NCI-H82 (cell line): ENCODE results near the gene SF3B6.
A peak's percentile ranks its signal among the peaks of the same experiment; 100 is the strongest.

Source experiments
- DNase-seq: peaks from one replicate; lab custom pipeline; 2025; lab: John Stamatoyannopoulos, UW

Gene SF3B6

DNA sequence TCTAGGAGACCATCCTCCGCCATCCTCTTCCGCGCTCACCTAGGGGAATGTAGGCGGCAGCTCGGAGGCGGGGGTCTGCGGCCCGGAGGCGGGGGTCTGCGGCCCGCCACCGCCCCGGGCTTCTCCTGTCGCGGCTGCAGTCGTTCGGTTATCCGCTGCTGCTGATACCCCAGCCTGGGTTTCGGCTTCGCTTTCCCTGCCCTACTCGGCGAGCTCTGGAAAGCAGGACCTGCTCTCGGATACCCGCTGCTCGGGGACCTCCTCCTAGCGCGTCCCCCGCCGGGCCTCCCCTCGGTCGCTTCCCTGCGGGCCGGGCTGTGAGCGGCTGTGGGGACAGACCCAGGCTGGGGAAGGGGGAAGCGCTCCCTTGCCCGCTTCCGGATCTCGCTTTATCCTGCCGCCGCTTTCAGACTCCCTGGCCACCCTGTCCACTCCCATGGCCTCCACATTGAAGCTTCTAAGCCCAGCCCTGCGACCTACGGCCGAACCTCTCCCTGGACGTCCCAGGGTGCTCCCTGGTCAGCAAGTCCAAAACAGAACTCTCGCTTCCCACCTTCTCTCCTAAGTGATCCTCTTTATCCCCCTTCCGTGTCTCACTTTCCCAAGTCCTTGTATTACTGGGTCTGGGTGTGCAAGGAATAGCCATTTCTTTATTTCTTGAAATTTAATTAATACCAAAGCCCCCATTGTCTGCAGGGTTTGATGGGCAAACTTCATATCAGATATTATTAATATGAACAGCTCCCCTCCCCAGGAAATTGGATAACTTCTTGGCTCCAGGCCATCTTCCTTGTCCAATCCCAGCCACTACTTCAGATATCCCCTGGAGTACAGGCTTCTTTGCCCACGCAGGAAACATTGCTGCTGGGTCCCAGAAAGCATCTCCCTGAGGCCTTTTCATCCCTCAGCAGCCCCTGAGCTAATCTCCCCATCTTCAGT is 25.8 kb downstream of the SF3B6 start:
- DNase-seq: peak; percentile 50

DNA sequence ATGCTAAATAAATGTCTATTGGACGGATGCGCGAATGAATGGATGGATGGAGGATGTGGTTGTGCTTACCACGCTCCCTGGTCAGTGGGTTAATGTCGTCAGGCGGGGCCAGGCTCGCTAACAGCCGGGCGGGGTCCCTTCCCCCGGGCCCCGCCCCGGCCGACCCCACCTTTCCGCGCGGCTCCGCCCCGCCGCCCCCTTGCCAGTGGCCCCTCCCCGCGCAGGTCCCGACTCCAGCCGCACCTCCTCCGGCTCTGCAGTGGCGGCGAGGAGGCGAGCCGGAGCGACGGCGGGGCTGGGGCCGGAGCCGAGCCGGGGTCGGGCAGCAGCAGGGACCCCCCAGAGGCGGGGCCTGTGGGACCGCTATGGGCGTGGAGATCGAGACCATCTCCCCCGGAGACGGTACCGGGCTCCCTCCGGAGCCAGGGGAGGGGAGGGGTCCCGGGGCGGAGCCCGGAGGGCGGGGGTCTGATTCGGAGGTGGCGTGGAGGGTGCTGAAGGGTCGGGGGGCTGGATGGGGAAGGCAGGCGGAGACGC is 26.6 kb downstream of the SF3B6 start, which contains the start of gene FKBP1B:
TSS of gene FKBP1B (plus strand) at position 257 of the 537 bp plus-strand sequence. CDS start at position 366, 109 bp downstream.
- peak; percentile 92 for DNase-seq

DNA sequence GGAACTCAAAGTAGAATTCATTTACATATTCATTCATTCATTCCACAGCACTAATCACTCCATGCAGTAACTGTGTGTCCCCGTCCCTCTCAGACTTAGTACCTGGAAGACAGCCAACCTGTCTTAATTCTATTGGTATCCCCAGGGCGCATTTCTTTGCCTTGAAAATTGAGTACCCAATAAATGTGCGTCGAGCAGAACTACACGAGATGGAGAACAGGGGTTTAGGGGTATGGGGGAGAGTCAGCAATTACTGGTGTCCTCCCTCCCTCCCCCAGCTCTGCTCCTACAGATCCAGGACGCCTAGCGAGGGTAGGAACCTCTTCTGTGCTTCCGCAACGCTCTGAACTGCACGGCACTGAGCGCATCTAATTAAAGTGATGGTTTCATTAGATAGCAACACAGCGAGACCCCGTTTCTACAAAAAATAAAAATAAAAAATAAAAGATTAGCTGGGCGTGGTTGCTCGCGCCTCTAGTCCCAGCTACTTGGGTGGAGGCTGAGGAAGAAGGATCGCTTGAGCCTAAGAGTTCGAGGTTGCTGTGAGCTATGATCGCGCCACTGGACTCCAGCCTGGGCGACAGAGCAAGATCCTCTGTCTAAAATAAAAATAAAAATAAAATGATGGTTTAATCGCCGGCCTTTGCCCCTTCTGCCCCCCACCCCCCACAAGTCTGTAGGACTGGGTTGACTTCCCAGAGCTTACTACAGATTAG is 27.2 kb downstream of the SF3B6 start:
- DNase-seq: peak; percentile 61

DNA sequence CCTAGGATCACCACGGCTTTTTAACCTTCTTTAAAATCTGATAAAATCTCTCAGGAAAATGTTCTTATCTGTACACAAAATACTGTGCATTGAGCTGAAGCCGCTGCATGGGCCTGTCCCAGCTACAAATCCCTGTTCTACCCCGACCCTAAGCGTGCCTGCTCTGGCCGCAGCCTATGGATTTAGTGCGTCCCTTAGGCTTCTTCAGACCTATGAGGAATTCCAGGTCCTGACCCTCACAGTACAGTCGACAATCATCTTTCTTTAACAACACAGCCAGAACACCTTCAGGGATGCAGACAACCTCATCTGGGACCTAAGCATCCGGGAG is 28.5 kb downstream of the SF3B6 start:
- DNase-seq: no peak

DNA sequence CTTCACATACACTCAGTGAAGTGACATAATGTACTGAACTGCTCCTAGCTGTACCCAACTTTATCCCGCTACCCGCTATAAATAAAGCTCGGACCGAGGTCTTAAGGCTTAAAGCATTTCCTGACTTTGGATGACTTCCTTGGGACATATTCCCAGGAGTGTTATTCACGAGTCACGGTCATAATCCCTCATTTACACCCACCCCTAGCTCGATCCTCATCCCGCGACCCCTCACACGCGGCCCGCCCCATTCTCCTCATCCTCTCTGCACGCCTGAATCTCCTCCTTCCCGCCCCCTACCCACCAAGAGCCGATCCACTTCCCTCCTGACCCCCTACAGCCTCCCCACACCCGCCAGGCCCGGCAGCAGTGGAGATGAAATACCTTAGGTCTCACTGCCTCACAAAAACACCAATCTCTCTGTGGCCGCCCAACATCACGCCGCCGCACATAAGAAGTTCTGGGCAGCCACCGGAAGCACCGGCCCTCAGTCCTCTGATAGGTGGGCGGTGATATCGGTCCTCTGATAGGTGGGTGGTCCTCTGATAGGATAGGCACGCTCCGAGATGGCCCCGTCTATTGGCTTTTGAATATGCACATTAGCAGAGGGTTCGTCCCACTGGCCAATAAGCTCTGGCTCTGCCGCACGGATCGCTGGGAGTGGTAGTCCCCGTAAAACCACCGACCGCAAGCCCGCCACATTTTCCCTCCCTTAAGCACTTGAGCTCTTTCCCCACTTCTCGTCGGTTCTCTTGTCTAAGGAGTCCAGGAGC is 29.0 kb downstream of the SF3B6 start, which contains the start of gene WDCP:
TSS of gene WDCP (minus strand) at position 462 of the 773 bp plus-strand sequence. CDS start 7,897 bp downstream, outside the sequence.
- DNase-seq: peak; percentile 100

DNA sequence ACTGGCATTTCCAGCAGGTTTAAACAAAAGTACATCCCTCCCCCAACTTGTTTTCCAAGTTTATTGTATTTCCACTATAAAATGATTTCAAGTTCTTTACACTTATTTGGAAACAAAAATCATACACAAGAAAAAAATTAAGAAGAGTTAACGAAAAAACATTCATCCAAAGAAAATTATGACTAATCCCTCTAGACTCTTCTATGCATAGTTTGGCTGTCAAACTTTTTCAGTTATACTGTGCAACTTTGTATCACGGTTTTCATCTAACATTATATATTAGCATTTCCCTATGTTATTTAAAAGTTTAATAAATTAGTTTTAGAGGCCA is 29.6 kb downstream of the SF3B6 start:
- no peak for DNase-seq

DNA sequence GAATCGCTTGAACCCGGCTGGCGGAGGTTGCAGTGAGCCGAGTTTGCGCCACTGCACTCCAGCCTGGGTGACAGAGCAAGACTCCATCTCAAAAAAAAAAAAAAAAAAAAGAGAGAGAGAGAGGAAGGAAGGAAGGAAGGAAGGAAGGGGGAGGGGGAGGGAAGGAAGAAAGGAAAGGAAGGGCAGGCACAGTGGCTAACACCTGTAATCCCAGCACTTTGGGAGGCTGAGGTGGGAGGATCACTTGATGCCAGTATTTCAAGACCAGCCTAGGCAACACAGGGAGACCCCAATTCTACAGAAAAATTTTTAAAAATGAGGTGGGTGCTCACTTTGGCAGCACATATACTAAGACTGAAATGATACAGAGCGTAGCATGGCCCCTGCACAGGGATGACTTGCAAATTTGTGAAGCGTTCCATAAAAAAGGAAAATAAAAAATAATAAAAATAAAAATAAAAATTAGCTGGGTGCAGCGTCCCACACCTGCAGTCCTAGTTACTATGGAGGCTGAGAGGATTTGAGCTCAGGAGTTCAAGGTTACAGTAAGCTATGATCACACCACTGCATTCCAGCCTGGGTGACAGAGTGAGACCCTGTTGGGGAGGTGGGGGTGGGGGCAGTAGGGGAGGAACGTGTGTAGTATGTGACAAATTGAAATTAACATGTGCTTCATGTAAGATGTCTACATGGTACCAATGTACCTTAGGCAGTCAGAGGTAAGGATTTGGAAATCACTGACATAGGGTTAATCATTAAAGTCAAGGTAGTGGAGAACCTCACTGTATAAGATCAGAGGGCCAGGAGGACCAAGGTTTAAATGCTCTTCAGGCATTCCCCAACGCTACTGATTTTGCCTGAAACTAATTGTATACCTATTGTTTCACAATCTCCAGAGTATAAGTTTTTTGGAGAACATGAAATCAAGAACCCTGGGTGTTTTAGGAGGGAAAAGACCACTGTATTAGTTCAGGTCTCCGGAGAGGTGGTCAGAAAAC is 30.3 kb downstream of the SF3B6 start:
- no peak for DNase-seq

DNA sequence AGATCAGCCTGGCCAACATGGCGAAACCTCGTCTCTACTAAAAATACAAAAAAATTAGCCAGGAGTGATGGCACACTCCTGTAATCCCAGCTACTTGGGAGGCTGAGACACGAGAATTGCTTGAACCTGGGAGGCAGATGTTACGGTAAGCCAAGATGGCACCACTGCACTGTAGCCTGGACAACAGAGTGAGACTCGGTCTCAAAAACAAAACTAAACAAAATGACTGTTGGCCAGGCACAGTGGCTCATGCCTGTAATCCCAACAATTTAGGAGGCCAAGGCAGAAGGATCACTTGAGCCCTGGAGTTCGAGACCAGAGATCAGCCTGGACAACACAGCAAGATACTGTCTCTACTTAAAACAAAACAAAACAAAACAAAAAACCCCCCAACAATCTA is 33.0 kb downstream of the SF3B6 start:
- peak; percentile 26 for DNase-seq

DNA sequence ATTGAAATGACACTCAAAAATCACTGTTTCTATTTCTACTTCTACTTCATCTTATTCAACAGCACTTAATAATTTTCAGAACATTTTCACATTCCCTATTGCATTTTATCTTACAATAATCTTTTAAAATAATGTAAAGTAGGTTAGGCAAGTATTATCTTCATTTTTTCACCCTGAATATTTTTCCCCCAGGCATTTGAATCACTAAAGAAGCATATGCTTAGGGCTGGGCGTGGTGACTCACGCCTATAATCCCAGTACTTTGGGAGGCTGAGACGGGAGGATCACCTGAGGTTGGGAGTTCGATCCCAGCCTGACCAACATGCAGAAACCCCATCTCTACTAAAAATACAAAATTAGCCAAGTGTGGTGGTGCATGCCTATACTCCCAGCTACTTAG is 35.6 kb downstream of the SF3B6 start:
- no peak for DNase-seq

DNA sequence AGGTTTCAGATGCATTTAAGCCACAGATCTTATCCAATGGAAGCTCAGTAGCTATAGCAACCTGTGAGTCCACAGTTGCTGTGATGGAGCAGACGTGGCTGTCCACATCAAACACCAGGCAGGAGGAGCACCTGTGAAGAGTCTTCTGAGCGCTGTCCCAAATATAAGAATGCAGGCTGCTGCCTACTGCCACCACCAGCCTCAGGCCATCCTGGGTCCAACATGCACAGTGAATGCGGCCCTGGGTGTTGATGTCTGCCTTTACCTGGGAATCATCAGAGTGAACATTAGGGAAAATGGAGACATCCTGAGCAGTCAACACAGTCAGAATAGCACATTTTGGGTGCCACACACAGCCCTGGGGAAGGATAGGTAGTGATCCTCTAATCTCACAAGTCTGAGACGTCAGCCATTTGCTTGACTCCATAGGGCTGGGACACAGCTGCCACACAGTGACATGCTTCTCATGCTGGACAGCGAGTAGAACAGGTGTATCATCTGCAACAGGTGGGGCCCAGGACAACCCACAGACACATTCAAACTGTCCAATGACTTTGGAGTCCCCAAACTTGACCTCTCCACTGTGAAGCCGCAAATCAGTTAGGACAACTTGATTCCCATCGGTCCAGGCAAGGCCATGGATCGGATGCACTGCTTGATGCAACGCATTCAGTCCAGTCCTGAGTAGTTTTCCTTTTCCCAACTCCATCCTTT is 37.2 kb downstream of the SF3B6 start:
- DNase-seq: no peak

DNA sequence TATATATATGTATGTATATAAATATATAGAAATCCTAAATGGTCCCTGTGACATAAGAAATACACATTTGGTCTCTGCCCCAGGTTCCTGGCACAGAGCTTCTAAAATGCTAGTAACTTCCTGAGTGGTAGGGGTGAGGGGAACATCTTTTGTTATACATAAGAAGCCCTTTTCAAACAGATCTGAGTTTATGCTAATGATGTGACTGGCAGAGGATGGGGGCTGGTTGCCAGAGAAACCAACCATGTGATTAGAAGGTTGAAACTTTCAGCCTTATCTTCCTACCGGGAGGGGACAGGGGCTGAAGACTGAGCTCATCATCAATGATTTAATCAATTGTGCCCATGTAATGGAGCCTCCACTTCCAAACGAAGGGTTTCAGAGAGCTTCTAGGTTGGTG is 49.9 kb downstream of the SF3B6 start:
- DNase-seq: no peak

DNA sequence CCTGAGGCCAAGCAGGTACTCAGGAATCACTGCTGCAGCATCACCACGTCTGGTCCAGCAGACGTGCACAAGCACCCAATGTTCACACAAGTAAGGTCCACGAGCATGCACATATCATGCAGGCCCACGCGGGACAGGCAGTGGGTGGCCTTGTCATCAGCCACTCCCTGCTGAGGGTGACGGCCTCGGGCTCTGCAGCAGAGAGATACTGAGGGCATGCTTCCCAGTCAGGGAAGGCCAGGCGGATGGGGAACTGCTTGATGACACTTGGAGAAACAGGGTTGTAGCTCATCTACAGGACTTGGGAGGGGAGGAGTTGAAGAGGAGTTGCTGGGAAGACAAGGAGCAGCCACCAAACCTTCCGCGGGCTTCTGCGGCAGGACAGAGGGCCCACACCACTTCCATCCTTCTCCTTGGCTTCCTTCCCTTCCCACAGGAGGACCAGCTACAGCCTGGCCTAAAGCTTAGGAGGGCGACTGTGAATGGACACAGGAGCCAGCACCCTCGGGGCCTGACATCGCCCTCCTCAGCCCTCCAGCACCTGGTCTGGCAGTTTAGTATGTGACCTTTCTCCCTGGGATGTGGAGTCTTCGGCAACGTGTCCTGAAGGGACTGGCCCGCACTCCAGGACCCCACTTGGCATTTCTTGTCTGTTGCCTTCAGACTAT is 51.0 kb downstream of the SF3B6 start:
- no peak for DNase-seq

DNA sequence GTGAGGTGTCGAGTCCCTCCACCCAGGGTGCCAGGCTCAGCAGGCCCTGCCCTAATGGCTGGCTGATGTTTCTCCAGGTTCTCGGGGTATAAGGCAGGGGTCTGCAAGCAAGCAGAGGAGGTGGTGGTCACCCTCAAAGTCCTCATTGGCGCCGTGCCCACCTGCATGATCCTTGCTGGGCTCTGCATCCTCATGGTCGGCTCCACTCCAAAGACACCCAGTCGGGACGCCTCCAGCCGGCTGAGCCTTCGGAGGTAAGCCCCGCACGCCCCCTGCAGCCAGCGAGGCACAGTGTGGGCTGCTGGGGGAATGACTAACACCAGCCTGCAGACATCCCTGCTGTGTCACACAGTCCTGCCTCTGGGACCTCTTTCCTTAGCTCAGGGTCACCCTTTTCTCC is 52.1 kb downstream of the SF3B6 start:
- DNase-seq: no peak

DNA sequence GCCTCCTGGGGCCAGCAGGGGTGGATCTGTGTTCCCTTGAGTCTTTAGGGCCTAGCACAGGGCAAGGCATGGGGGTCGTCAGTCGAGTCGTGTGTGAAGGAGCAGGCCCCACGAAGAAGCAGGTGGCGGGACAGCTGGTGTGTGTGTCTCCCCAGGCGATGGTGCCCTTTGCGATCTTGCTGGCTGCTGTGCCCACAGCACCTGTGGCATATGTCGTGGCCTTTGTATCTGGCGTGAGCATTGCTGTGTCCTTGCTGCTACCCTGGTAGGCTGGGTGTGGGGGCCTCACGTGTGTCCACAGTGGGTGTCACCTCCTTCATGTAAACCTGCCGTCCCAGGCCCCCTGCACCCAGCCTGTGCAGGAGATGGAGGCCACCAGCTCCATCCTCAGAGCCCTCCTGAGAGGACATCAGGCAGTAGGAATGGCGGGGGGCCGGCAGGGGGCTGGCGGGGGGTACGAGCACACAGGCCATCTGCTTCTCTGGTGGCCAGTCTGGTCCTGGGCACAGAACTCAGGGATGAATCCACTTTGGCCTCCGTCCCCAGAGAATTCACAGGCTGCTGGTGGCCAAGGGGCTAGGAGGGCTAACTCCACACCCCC is 53.1 kb downstream of the SF3B6 start:
- DNase-seq: no peak

DNA sequence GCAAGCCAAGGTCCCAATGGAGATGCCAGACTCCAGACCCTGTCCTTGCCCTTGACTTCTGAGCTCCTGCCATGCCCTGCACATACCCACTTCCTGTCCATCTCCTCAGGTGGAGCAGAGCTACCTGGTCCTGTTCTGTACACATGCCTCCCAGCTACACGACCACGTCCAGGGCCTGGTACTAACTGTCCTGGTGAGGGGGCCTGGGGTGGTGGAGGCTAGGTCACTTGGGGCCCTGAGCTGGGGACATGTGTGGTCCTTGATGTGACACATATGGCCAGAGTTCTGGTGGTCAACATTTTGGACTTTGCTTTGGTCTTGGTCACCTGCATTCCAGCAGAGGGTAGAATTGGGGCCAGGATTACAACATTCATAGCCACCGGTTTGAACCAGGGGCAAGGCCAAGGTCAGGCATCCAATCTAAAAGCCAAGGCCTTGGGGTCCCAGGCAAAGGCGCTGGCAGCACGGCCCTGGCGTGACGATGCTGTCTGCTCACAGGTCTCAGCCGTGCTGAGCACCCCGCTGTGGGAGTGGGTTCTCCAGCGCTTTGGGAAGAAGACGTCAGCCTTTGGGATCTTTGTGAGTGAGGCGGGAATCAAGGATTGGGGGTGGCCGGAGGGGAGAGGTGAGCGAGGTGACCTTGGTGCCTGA is 53.7 kb downstream of the SF3B6 start:
- no peak for DNase-seq

DNA sequence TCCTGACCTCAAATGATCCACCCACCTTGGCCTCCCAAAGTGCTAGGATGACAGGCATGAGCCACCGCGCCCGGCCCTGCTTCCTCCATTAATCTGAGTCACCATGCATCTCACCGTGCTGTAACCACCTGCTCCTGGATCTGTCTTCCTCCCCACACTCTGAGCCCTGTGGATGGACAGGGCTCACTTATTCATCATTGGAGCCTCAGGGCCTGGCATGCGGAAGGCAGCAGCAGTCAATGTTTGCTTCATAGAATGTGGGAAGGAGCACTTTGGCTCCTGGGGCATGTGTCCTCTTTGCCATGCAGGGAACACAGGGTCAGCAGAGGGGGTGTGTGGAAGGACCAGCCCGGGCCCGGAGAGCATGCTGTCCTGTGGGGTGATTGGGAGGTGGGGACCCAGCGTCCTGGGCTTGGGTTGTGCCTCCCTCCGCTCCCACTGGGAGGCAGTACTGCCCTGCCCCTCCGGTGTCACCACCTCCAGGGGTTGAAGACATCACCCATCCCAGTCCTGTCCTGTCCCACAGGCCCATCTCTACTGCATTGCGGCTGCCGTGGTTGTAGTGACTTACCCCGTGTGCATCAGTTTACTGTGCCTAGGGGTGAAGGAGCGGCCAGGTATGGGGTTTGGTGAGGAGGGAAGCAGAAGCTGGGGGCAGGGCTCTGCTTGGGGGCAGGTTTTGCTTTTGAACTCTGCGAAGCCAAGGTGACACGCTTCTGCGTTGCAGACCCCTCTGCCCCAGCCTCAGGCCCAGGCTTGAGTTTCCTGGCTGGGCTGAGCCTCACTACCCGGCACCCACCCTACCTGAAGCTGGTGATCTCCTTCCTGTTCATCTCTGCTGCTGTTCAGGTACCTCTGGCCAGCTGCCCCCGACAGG is 54.8 kb downstream of the SF3B6 start:
- peak; percentile 58 for DNase-seq

DNA sequence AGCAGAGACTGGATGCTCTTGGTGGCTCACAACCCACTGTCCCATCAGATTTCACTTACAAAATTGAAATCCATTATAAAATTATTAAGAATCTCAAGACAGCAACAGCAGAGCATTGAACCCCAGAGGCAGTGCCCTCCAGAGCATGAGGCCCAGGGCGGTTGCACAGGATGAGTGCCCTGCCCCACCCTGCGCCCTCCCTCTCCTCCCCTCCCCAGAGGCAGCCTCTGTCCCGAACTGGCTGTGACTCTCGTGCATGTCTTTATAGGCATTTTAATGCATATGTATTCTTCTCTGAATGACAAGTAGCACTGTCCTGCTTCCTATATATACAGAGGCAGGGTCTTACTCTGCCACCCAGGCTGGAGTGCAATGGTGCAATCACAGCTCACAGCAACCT is 55.9 kb downstream of the SF3B6 start:
- no peak for DNase-seq

DNA sequence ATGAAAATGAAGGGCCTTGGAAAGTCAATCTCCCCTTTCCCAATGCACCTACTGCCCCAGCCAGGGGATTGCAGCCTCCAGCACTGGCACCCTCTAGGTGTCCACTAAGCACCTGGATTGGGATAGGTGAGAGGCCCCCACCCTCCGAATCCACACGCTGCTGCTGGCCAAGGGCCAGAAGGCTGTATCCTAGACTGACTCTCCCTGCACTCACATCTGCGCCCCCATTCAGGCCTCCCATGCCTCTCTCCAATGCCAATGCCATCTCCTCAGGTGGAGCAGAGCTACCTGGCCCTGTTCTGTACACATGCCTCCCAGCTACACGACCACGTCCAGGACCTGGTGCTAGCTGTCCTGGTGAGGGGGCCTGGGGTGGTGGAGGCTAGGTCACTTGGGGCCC is 56.4 kb downstream of the SF3B6 start:
- DNase-seq: no peak
